Astrocyte (in vitro differentiated cells and primary cell): ENCODE measurements around the gene PANX3. TPM values are rescaled to one million over a fixed set of nuclear protein-coding genes. Genes with fewer than 3 reads are reported as not detected.

ENCODE experiments used
- DNase-seq: peaks from one replicate; pipeline ENCODE4 v3.0.0-alpha.2; 2010; ENCODE audit warnings: low read depth
- FAIRE-seq: peaks from 2 replicates; lab custom pipeline; 2011; peaks lifted over from hg19 to GRCh38; lab: Jason Lieb, UNC
- H2AFZ ChIP-seq: 2 replicates; pipeline ENCODE4 v1.6.0; 2012; ENCODE audit warnings: low read depth, low read length, inconsistent platforms
- H3K27ac ChIP-seq: 2 replicates; pipeline ENCODE4 v1.5.1; 2011; ENCODE audit warnings: low read depth, low read length, inconsistent platforms
- H3K27me3 ChIP-seq: 2 replicates; pipeline ENCODE4 v1.6.0; 2011; ENCODE audit warnings: low read length, inconsistent platforms; ENCODE audit not compliant: insufficient read depth
- H3K36me3 ChIP-seq: 2 replicates; pipeline ENCODE4 v1.5.1; 2011; ENCODE audit warnings: low read length, inconsistent platforms; ENCODE audit not compliant: insufficient read depth
- H3K4me1 ChIP-seq: 2 replicates; pipeline ENCODE4 v1.5.1; 2011; ENCODE audit warnings: low read length, inconsistent platforms; ENCODE audit not compliant: insufficient read depth
- H3K4me2 ChIP-seq: 2 replicates; pipeline ENCODE4 v1.6.0; 2012; ENCODE audit warnings: low read length, inconsistent platforms
- H3K4me3 ChIP-seq: 2 replicates; pipeline ENCODE4 v1.5.1; 2011; ENCODE audit warnings: low read depth, mild to moderate bottlenecking, low read length, inconsistent platforms; ENCODE audit not compliant: insufficient read depth
- H3K79me2 ChIP-seq: 2 replicates; pipeline ENCODE4 v1.6.0; 2012; ENCODE audit warnings: mild to moderate bottlenecking, low read length, inconsistent platforms; ENCODE audit not compliant: insufficient read depth
- H3K9ac ChIP-seq: 2 replicates; pipeline ENCODE4 v1.6.0; 2012; ENCODE audit warnings: mild to moderate bottlenecking, low read length, inconsistent platforms
- H3K9me3 ChIP-seq: 2 replicates; pipeline ENCODE4 v1.5.1; 2012; ENCODE audit warnings: low read depth, mild to moderate bottlenecking, low read length, inconsistent platforms; ENCODE audit not compliant: insufficient read depth
- H4K20me1 ChIP-seq: 2 replicates; pipeline ENCODE4 v1.6.0; 2012; ENCODE audit warnings: low read length, inconsistent platforms; ENCODE audit not compliant: insufficient read depth
- H3K27ac Mint-ChIP-seq: one replicate; pipeline ENCODE4 v1.8.0; 2021; ENCODE audit warnings: mild to moderate bottlenecking, mixed read lengths; ENCODE audit not compliant: unreplicated experiment
- H3K27me3 Mint-ChIP-seq: one replicate; pipeline ENCODE4 v1.8.0; 2021; ENCODE audit warnings: low read depth, mixed read lengths; ENCODE audit not compliant: unreplicated experiment
- H3K36me3 Mint-ChIP-seq: one replicate; pipeline ENCODE4 v1.8.0; 2021; ENCODE audit warnings: low read depth, mixed read lengths; ENCODE audit not compliant: unreplicated experiment
- H3K4me1 Mint-ChIP-seq: one replicate; pipeline ENCODE4 v1.8.0; 2021; ENCODE audit warnings: low read depth, mixed read lengths; ENCODE audit not compliant: unreplicated experiment
- H3K4me3 Mint-ChIP-seq: one replicate; pipeline ENCODE4 v1.8.0; 2021; ENCODE audit warnings: mild to moderate bottlenecking, moderate library complexity, mixed read lengths; ENCODE audit not compliant: unreplicated experiment
- H3K9me3 Mint-ChIP-seq: one replicate; pipeline ENCODE4 v1.8.0; 2021; ENCODE audit warnings: mild to moderate bottlenecking, mixed read lengths; ENCODE audit not compliant: unreplicated experiment
- CTCF ChIP-seq: IDR thresholded peaks from 2 replicates; pipeline ENCODE4 v1.5.1; 2011; ENCODE audit warnings: low read depth, mild to moderate bottlenecking, inconsistent platforms, low read length, moderate library complexity; ENCODE audit not compliant: insufficient read depth
- EZH2 ChIP-seq: IDR thresholded peaks from 2 replicates; pipeline ENCODE4 v1.6.1; 2012; ENCODE audit warnings: mild to moderate bottlenecking, low read length, inconsistent platforms; ENCODE audit not compliant: insufficient read depth
- total RNA-seq: library from RNA; stranded (reverse); gene quantifications from 2 replicates; pipeline ENCODE4 v1.2.1, GENCODE V29; 2021

Gene PANX3
- total RNA-seq, 1 donor from 2014 or later = not detected

- no peaks in the 10 kb centered on the region for H3K4me1 Mint-ChIP-seq
- Histone ChIP-seq H3K9me3 (no peaks in the 10 kb centered on the region), H3K4me1 (no peaks in the 10 kb centered on the region)
Observed at GRCh38 chr11:124595302-124595701, 15.9 kb upstream of the PANX3 start.

GRCh38 chr11:124597626-124598025 lies 13.6 kb upstream of the PANX3 start:
- no peaks in the 10 kb centered on the region for H4K20me1 ChIP-seq
- Mint-ChIP-seq H3K9me3 (no peaks in the 10 kb centered on the region), H3K27me3 (no peaks in the 10 kb centered on the region), H3K27ac (no peak overlapping the region), H3K4me1 (no peaks in the 10 kb centered on the region), H3K36me3 (no peaks in the 10 kb centered on the region), H3K4me3 (no peak overlapping the region)
- no peak overlapping the region for H3K4me2 ChIP-seq
- no peak for TF ChIP-seq EZH2
- TF ChIP-seq CTCF = no peak
- no peaks in the 10 kb centered on the region for H3K9me3 ChIP-seq
- peaks cover 5% of the 10 kb centered on the region for H3K27me3 ChIP-seq
- no peak overlapping the region for H2AFZ ChIP-seq
- H3K4me1 ChIP-seq = no peaks in the 10 kb centered on the region
- no peak for FAIRE-seq
- no peak overlapping the region for H3K27ac ChIP-seq
- no peak overlapping the region for H3K4me3 ChIP-seq
- DNase-seq = no peak
- no peak overlapping the region for H3K9ac ChIP-seq
- no peaks in the 10 kb centered on the region for H3K79me2 ChIP-seq
- no peaks in the 10 kb centered on the region for H3K36me3 ChIP-seq

More at GRCh38 chr11:124595302-124595701, 15.9 kb upstream of the PANX3 start:
- no peak for TF ChIP-seq EZH2
- no peak for TF ChIP-seq CTCF
- Mint-ChIP-seq H3K27me3 (no peaks in the 10 kb centered on the region), H3K4me3 (no peak overlapping the region), H3K36me3 (no peaks in the 10 kb centered on the region), H3K27ac (no peak overlapping the region), H3K9me3 (no peaks in the 10 kb centered on the region)
- H3K4me2 ChIP-seq = no peak overlapping the region
- no peaks in the 10 kb centered on the region for H3K79me2 ChIP-seq
- no peak overlapping the region for H3K9ac ChIP-seq
- peaks cover 5% of the 10 kb centered on the region for H3K27me3 ChIP-seq
- H3K27ac ChIP-seq = no peak overlapping the region
- no peaks in the 10 kb centered on the region for H3K36me3 ChIP-seq
- H3K4me3 ChIP-seq = no peak overlapping the region
- H4K20me1 ChIP-seq = no peaks in the 10 kb centered on the region
- DNase-seq = no peak
- FAIRE-seq = no peak
- H2AFZ ChIP-seq = no peak overlapping the region

- FAIRE-seq (no peak), DNase-seq (no peak)
- TF ChIP-seq CTCF (no peak), EZH2 (no peak)
- no peaks in the 10 kb centered on the region for H3K4me1 ChIP-seq
- Mint-ChIP-seq H3K27ac (no peak overlapping the region), H3K27me3 (no peaks in the 10 kb centered on the region), H3K4me3 (no peak overlapping the region), H3K36me3 (no peaks in the 10 kb centered on the region), H3K4me1 (no peaks in the 10 kb centered on the region), H3K9me3 (no peaks in the 10 kb centered on the region)
- H4K20me1 ChIP-seq = no peaks in the 10 kb centered on the region
- H3K36me3 ChIP-seq = no peaks in the 10 kb centered on the region
- no peak overlapping the region for H3K4me2 ChIP-seq
- peaks cover 5% of the 10 kb centered on the region for H3K27me3 ChIP-seq
- H3K79me2 ChIP-seq = no peaks in the 10 kb centered on the region
- H2AFZ ChIP-seq = no peak overlapping the region
- H3K9me3 ChIP-seq = no peaks in the 10 kb centered on the region
- no peak overlapping the region for H3K4me3 ChIP-seq
- no peak overlapping the region for H3K9ac ChIP-seq
- H3K27ac ChIP-seq = no peak overlapping the region
Observed at GRCh38 chr11:124600621-124601320, 10.5 kb upstream of the PANX3 start.
